Cardiac fibroblast (primary cell): Measurements from ENCODE around the gene MOB1A.
"Not testable (repeated sequence)": the region's sequence is repeated elsewhere in the genome, so short reads cannot be mapped to it uniquely, and the experiment has no call there.

Source experiments
- DNase-seq, 2 donors: peaks; one replicate each; pipeline versions ENCODE4 v3.0.0 to v3.0.0-alpha.2; 2010; ENCODE audit warnings: low read depth in 2 of 2
- H3K4me3 ChIP-seq, 2 donors: replicated peaks in 1 of 2; 1 replicate in 1 of 2; 2 replicates in 1 of 2; pipeline ENCODE4 v1.5.1; 2011; ENCODE audit warnings: low read depth in 2 of 2, low read length in 2 of 2, mild to moderate bottlenecking in 2 of 2, moderate library complexity in 1 of 2
- CTCF ChIP-seq: IDR thresholded peaks from one replicate; pipeline ENCODE4 v1.5.1; 2011; ENCODE audit warnings: low read depth, mild to moderate bottlenecking, low read length, inconsistent platforms

MOB1A gene

GRCh38 chr2:74221604-74222299, 43.1 kb upstream of the MOB1A start:
- H3K4me3 ChIP-seq = no peak overlapping the region
- no peak for TF ChIP-seq CTCF
- DNase-seq = no peak

GRCh38 chr2:74221091-74221490, 42.4 kb upstream of the MOB1A start:
- DNase-seq = peak in 1 of 2 donors; percentile 20
- TF ChIP-seq CTCF = no peak
- H3K4me3 ChIP-seq = no peak overlapping the region

- DNase-seq = no peak
- H3K4me3 ChIP-seq = no peak overlapping the region
- TF ChIP-seq CTCF = no peak
Observed at GRCh38 chr2:74219846-74220486, 41.3 kb upstream of the MOB1A start.

GRCh38 chr2:74216642-74217041, 38.0 kb upstream of the MOB1A start:
- no peak for DNase-seq
- TF ChIP-seq CTCF = no peak
- H3K4me3 ChIP-seq = no peak overlapping the region

GRCh38 chr2:74215771-74216170, 37.1 kb upstream of the MOB1A start:
- not testable (repeated sequence) for DNase-seq

GRCh38 chr2:74212702-74213410, 34.2 kb upstream of the MOB1A start:
- no peak for TF ChIP-seq CTCF
- H3K4me3 ChIP-seq = no peak overlapping the region
- DNase-seq = no peak

More at GRCh38 chr2:74215771-74216170, 37.1 kb upstream of the MOB1A start:
- H3K4me3 ChIP-seq = not testable (repeated sequence)

- no peak for TF ChIP-seq CTCF
- DNase-seq = peak; percentile 86 to 89
- H3K4me3 ChIP-seq = no peak overlapping the region
Observed at GRCh38 chr2:74206180-74206688, 27.6 kb upstream of the MOB1A start.
